Activated T-helper 2 cell treated with anti-CD3 and anti-CD28 coated beads, Interferon-gamma antibody, Interleukin-2, Interleukin-4, amounts not matched to agents 10 μg/mL and 5 μg/mL and 100 μg/mL, durations not matched to agents 14 hours and 24 hours and 36 hours (primary cell): ENCODE results near the gene HDC. TPM values are rescaled to one million over a fixed set of nuclear protein-coding genes. Genes with fewer than 3 reads are reported as not detected.

Experiments used
- DNase-seq: peaks from one replicate; pipeline ENCODE4 v3.0.0; 2021; ENCODE audit warnings: low spot score
- H3K27ac Mint-ChIP-seq: one replicate; pipeline ENCODE4 v1.8.0; 2021; ENCODE audit warnings: mixed read lengths
- H3K27me3 Mint-ChIP-seq: one replicate; pipeline ENCODE4 v1.8.0; 2021; ENCODE audit warnings: low read depth, mixed read lengths
- H3K36me3 Mint-ChIP-seq: one replicate; pipeline ENCODE4 v1.8.0; 2021; ENCODE audit warnings: low read depth, mixed read lengths
- H3K4me1 Mint-ChIP-seq: one replicate; pipeline ENCODE4 v1.8.0; 2021; ENCODE audit warnings: low read depth, mixed read lengths
- H3K4me3 Mint-ChIP-seq: one replicate; pipeline ENCODE4 v1.8.0; 2021; ENCODE audit warnings: low read depth, mild to moderate bottlenecking, moderate library complexity, mixed read lengths
- H3K9me3 Mint-ChIP-seq: one replicate; pipeline ENCODE4 v1.8.0; 2021; ENCODE audit warnings: mixed read lengths
- intact Hi-C: fragments of 100-400 bp; cut with micrococcal nuclease; formaldehyde crosslinking; loops from one replicate; pipeline ENCODE4 v1.15.1; 2023
- total RNA-seq: library from RNA; stranded (reverse); gene quantifications from 2 replicates; pipeline ENCODE4 v1.2.3, GENCODE V29; 2022

HDC gene
- total RNA-seq, 1 donor from 2014 or later, result 8.7 TPM

DNA sequence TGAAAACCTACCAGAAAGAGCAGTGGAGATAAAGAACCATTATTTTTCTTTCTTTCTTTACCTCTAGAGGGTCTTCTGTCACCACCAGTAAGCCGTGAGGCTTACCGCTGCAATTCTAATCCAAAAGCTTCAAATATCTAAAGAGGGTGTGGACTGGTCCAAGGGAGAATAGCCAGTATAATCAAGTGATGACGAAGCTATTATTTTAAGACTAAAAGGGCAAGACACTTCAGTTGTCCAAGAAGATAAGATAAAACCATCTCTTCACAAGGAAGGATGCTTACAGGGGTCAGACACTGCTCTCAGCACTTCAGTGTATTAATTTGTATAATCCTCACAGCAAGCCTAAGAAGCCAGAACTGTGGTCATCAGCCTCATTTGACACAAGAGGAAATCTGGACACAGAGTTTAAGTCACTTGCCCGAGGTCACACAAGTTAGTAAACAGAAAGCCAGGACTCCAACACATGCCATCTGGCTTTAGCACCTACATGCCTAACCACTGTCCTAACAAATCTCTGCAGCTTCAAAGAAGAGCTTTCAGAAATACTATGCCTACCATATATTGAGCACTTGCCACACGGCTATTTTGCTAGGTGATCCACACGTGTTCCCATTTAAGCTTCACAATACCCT, 14.6 kb downstream of the HDC start:
- DNase-seq, result no peak
- intact Hi-C loops, result no loop called here
- no peaks in the 10 kb centered on the region for H3K9me3 Mint-ChIP-seq
- H3K36me3 Mint-ChIP-seq, result peaks cover 15% of the 10 kb centered on the region
- peaks cover 75% of the 10 kb centered on the region for H3K4me1 Mint-ChIP-seq
- no peak overlapping the region for H3K4me3 Mint-ChIP-seq
- H3K27me3 Mint-ChIP-seq, result no peaks in the 10 kb centered on the region
- peak overlapping the region; percentile 17 for H3K27ac Mint-ChIP-seq

GRCh38 chr15:50249704-50250103, 15.8 kb downstream of the HDC start:
- no peak for DNase-seq
- no peak overlapping the region for H3K4me3 Mint-ChIP-seq
- no peaks in the 10 kb centered on the region for H3K9me3 Mint-ChIP-seq
- no peaks in the 10 kb centered on the region for H3K27me3 Mint-ChIP-seq
- peaks cover 71% of the 10 kb centered on the region for H3K4me1 Mint-ChIP-seq
- peak overlapping the region; percentile 99 for H3K27ac Mint-ChIP-seq
- peaks cover 18% of the 10 kb centered on the region for H3K36me3 Mint-ChIP-seq
- intact Hi-C loops, result loop anchor here (1.0 to 5.0 kb wide), 5 partner anchors 11 to 142 kb away; no protein-coding TSS in a partner anchor

DNA sequence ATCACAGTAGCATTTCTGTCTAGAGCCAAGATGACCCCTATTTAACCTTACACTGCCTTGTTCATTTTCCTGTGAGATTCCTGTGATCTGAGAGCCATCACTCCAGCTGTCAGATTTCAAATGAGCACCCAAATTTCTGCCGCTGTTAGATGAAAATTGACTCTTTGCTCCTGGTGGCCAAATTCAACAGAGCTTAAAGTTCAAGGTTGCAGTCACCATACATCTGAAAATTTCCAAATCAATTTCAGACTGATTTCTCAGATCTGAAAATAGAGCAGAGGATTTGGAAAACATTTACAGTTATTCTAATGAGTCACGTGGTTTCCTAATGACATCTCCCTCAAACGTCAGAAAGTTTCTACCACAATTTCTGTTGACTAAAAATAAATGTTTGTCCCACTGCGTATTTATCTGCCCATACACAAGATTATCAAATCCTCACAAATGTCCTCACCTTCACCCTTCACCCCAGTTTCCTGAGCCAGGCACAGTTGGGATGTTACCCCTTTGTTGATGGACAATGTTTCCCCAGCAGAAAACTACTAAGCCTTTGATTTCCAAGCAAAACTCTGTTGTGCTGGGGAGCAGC, 16.4 kb downstream of the HDC start:
- Mint-ChIP-seq H3K36me3 (peaks cover 20% of the 10 kb centered on the region), H3K4me1 (peaks cover 70% of the 10 kb centered on the region)

DNA sequence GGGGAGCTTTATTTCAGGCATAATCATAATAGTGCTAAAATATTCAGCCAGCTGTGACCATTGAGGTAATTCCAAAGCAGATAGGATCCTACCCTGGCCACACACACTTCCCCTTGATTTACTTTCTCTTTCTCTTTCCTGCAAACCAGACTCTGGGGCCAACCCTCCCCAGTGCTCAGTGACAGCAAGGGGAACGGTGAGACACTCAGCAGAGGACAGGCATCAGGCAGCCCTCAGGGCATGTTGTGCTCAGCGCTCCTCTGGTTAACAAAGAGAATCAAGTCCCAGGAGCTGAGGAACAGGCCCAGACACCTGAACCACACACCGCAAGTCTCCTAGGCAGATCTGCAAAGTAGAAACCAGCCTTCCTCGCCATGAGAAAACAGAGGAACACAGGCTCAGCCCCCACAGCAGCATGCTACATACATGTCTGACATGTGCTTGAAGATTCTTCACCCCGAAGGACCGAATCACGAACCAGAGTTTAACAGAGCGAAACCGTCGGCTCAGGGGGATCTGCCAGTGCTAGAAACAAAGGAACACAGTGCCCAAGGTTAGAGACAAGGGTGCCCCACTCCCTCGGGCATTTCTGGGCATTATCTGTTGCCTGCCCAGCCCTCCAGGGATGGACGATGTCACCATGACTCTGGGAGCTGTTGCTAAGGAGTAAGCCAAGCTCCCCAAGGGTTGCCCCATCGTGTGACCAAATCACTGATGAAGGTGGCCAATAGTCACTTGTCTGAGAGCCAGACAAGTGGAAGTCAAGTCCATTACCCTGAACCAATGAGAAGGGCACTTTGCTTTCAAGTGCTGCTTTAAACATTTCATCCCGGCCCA, 17.5 kb downstream of the HDC start:
- Mint-ChIP-seq H3K36me3 (peaks cover 28% of the 10 kb centered on the region), H3K4me1 (peaks cover 68% of the 10 kb centered on the region), H3K27ac (peak overlapping the region; percentile 99), H3K27me3 (no peaks in the 10 kb centered on the region), H3K4me3 (peak overlapping the region; percentile 82), H3K9me3 (no peaks in the 10 kb centered on the region)
- peak; percentile 62 for DNase-seq
- intact Hi-C loops, result loop anchor here (2.0 to 5.0 kb wide), 5 partner anchors 64 to 141 kb away; partner anchors contain the start of gene SLC27A2

More for the DNA sequence above, 16.4 kb downstream of the HDC start:
- peak overlapping the region; percentile 99 for H3K27ac Mint-ChIP-seq
- H3K27me3 Mint-ChIP-seq, result no peaks in the 10 kb centered on the region
- DNase-seq, result no peak
- intact Hi-C loops, result loop anchor here (1.0 to 5.0 kb wide), 5 partner anchors 11 to 142 kb away; no protein-coding TSS in a partner anchor
- H3K9me3 Mint-ChIP-seq, result no peaks in the 10 kb centered on the region
- peak overlapping the region; percentile 82 for H3K4me3 Mint-ChIP-seq

DNA sequence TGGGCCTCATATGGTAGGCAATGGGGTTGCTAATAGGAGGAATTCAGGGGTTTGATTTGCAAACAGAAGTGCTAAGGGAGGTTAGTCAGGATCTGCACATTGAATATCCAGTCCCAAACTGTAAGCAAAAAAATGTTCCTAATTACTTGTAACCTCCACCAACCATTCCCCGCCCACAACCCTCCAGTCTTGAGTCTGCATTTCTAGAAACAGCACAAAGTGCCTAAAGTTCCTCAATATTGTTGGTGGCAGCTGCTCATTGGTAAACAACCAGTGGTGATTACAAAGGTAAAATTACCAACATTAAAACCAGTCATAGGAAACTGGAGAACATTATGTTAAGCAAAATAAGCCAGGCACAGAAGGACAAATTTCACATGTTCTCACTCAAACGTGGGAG, 18.9 kb downstream of the HDC start:
- Mint-ChIP-seq H3K36me3 (peaks cover 38% of the 10 kb centered on the region), H3K9me3 (no peaks in the 10 kb centered on the region), H3K27me3 (no peaks in the 10 kb centered on the region), H3K4me3 (peak overlapping the region; percentile 14), H3K27ac (peak overlapping the region; percentile 52), H3K4me1 (peaks cover 66% of the 10 kb centered on the region)
- intact Hi-C loops, result loop anchor here (2.0 to 5.0 kb wide), 3 partner anchors 64 to 139 kb away; partner anchors contain the start of gene SLC27A2
- no peak for DNase-seq

DNA sequence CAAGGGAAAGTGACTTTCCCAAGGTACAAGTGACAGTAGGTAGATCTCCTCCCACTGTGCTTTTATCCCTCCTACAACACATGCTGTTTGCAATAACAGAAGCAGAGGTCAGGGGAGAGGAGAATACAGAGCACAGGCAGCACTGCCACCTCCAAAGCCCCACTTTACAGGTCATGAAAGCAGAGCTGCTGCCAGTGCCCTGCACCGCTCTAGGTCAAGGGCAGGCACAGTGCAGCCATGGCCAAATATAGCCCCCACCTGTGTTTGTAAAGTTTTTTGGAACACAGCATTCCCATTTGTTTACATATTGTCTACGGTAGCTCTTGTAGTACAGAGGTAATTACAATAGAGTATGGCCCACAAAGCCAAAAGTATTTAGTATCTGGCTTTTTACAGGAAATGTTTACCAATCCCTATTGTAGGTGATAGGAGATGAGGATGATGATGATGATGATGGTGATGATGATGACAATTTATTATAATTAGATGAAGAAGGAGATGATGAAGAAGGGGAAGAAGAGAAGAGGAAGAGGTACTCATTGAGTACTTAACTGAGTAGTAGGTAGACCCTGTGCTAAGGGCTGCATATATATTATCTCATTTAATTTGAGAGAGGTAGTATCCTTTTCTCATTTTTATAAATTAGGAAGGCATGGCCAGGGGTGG, 20.4 kb downstream of the HDC start:
- H3K4me1 Mint-ChIP-seq, result peaks cover 63% of the 10 kb centered on the region
- no peaks in the 10 kb centered on the region for H3K9me3 Mint-ChIP-seq
- intact Hi-C loops, result loop anchor here (5.0 kb wide), 2 partner anchors 67 to 138 kb away; no protein-coding TSS in a partner anchor
- H3K4me3 Mint-ChIP-seq, result no peak overlapping the region
- H3K27ac Mint-ChIP-seq, result peak overlapping the region; percentile 52
- H3K36me3 Mint-ChIP-seq, result peaks cover 47% of the 10 kb centered on the region
- no peaks in the 10 kb centered on the region for H3K27me3 Mint-ChIP-seq
- no peak for DNase-seq

GRCh38 chr15:50244153-50244552, 21.4 kb downstream of the HDC start:
- Mint-ChIP-seq H3K27me3 (no peaks in the 10 kb centered on the region), H3K36me3 (peaks cover 47% of the 10 kb centered on the region), H3K4me1 (peaks cover 53% of the 10 kb centered on the region), H3K4me3 (no peak overlapping the region), H3K27ac (peak overlapping the region; percentile 21), H3K9me3 (no peaks in the 10 kb centered on the region)
- intact Hi-C loops, result no loop called here
- DNase-seq, result no peak

- DNase-seq, result no peak
- peak overlapping the region; percentile 62 for H3K27ac Mint-ChIP-seq
Measured at GRCh38 chr15:50241684-50242450, 23.7 kb downstream of the HDC start.

DNA sequence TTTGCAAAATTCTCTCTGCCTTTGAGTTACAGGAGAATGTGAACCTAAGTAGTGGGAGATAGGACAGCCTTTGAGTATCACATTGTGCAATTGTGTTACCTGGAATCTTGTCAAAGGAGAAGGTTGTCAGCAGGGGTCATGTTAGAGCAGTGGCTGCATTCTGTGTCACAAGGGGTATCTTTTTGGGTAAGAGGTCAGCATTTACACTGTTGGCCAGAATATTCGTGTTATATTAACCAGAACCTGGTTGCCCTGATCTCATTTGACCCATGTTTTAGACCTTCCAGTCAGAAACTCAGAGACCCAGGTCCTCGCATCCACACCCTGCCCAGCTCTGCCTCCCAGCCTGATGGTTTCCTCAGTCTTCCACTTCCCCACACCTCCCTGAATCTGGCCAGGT, 27.3 kb downstream of the HDC start:
- Mint-ChIP-seq H3K9me3 (no peaks in the 10 kb centered on the region), H3K27me3 (no peaks in the 10 kb centered on the region), H3K27ac (peak overlapping the region; percentile 25), H3K4me1 (peaks cover 27% of the 10 kb centered on the region), H3K4me3 (no peak overlapping the region), H3K36me3 (peaks cover 68% of the 10 kb centered on the region)
- intact Hi-C loops, result no loop called here
- no peak for DNase-seq

More at GRCh38 chr15:50241684-50242450, 23.7 kb downstream of the HDC start:
- intact Hi-C loops, result no loop called here
- peaks cover 37% of the 10 kb centered on the region for H3K4me1 Mint-ChIP-seq
- peaks cover 53% of the 10 kb centered on the region for H3K36me3 Mint-ChIP-seq
- H3K4me3 Mint-ChIP-seq, result no peak overlapping the region
- H3K9me3 Mint-ChIP-seq, result no peaks in the 10 kb centered on the region
- H3K27me3 Mint-ChIP-seq, result no peaks in the 10 kb centered on the region

- H3K9me3 Mint-ChIP-seq, result no peaks in the 10 kb centered on the region
- intact Hi-C loops, result no loop called here
- H3K36me3 Mint-ChIP-seq, result peaks cover 71% of the 10 kb centered on the region
- DNase-seq, result no peak
- H3K4me3 Mint-ChIP-seq, result no peak overlapping the region
- H3K27ac Mint-ChIP-seq, result no peak overlapping the region
- peaks cover 20% of the 10 kb centered on the region for H3K4me1 Mint-ChIP-seq
- no peaks in the 10 kb centered on the region for H3K27me3 Mint-ChIP-seq
Measured at GRCh38 chr15:50236433-50236832, 29.1 kb downstream of the HDC start.

DNA sequence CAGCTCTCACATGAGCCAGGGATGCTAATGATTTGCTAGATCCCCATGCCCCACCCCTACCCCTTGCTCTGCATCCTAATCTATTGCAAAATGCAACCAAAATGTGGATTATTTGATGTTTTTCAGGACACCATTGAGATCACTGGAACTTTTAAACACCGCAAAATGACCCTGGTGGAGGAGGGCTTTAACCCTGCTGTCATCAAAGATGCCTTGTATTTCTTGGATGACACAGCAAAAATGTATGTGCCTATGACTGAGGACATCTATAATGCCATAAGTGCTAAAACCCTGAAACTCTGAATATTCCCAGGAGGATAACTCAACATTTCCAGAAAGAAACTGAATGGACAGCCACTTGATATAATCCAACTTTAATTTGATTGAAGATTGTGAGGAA, 29.7 kb downstream of the HDC start:
- intact Hi-C loops, result no loop called here
- H3K36me3 Mint-ChIP-seq, result peaks cover 68% of the 10 kb centered on the region
- no peak overlapping the region for H3K4me3 Mint-ChIP-seq
- no peak overlapping the region for H3K27ac Mint-ChIP-seq
- H3K4me1 Mint-ChIP-seq, result peaks cover 13% of the 10 kb centered on the region
- H3K9me3 Mint-ChIP-seq, result no peaks in the 10 kb centered on the region
- no peaks in the 10 kb centered on the region for H3K27me3 Mint-ChIP-seq
- DNase-seq, result no peak

- H3K4me1 Mint-ChIP-seq, result peaks cover 13% of the 10 kb centered on the region
- H3K4me3 Mint-ChIP-seq, result no peak overlapping the region
- H3K36me3 Mint-ChIP-seq, result peaks cover 76% of the 10 kb centered on the region
- H3K9me3 Mint-ChIP-seq, result no peaks in the 10 kb centered on the region
- peak overlapping the region; percentile 30 for H3K27ac Mint-ChIP-seq
- intact Hi-C loops, result no loop called here
- H3K27me3 Mint-ChIP-seq, result no peaks in the 10 kb centered on the region
- no peak for DNase-seq
Measured at GRCh38 chr15:50234764-50235163, 30.8 kb downstream of the HDC start.
